H1 (cell line): Measurements from ENCODE around the gene RARRES2. TPM values are rescaled to one million over a fixed set of nuclear protein-coding genes. Genes with fewer than 3 reads are reported as not detected.

Experiments used
- SIN3A ChIP-seq, 2 experiments: IDR thresholded peaks in 1 of 2; conservative IDR thresholded peaks in 1 of 2; 2 replicates each; pipeline ENCODE4 v1.6.1; 2011 to 2012; ENCODE audit warnings: low read length in 2 of 2, improper control_type of control experiment in 1 of 2, low read depth in 1 of 2, mild to moderate bottlenecking in 1 of 2
- TAF7 ChIP-seq: optimal IDR thresholded peaks from 2 replicates; pipeline ENCODE3; 2011; ENCODE audit warnings: low read depth, mild to moderate bottlenecking, inconsistent platforms, low read length, moderate library complexity, borderline replicate concordance
- polyA plus RNA-seq, 7 experiments: library from polyadenylated mRNA; depleted of rRNA in 3 of 7; stranded (reverse) in 5 of 7; unstranded in 2 of 7; fragments of >200 nt in 5 of 7; fragments of 200-250 nt in 2 of 7; gene quantifications; 1 replicate in 5 of 7; 2 replicates in 1 of 7; 4 replicates in 1 of 7; pipeline versions ENCODE4 v1.2.1 to v1.2.3, GENCODE V29; 2011 to 2013; ENCODE audit warnings: missing spikeins in 2 of 7, mixed read lengths in 2 of 7
- total RNA-seq: library from RNA; stranded (reverse); fragmentation: NEBNext Ultra II Directional; extraction: Animal tissue kit (Norgen Biotek cat#: 25700); gene quantifications from 2 replicates; pipeline ENCODE4 v1.2.1, GENCODE V29; 2021

The RARRES2 gene
- total and polyA plus RNA-seq, 2 of the 8 experiments (the other 6 are each of a cell fraction or from before 2014, with no cell fraction given), result 254 to 441 TPM

DNA sequence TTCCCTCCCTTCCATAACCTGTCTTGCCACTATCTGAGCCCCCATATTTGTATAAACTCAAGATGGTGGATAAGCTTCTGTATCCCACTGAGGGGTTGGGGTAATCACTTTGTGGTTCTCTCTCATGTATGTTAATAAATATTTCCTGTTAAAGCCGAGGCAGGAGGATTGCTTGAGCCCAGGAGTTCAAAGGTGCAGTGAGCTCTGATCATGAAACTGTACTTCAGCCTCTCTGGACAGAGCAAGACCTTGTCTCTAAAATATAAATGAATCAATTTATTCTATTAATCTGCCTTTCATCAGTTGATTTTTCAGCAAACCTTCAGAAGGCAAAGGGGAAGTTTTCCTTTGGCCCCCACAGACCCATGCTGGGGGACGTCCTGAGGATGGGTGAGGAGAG, 1.8 kb upstream of the RARRES2 start (continued):
- TF ChIP-seq TAF7 (no peak), SIN3A (conservative IDR thresholded peaks at IDR 0.05 in 1 of 2, IDR thresholded peaks at IDR 0.05 in 1 of 2; ENCODE audit: low read depth in 1 of 2, low read length in 2 of 2) (no peak)
